Mucosa of descending colon (tissue), 3 donors: ENCODE results near the gene LAPTM4A. TPM values are rescaled to one million over a fixed set of nuclear protein-coding genes. Genes with fewer than 3 reads are reported as not detected.

ENCODE experiments used
- ATAC-seq: fragments of 200-7000 bp; cut with Tn5 transposase; one replicate; pipeline ENCODE4 v1.9.1; 2020; ENCODE audit warnings: mild to moderate bottlenecking, moderate library complexity
- DNase-seq, 3 donors: peaks; one replicate each; pipeline ENCODE4 v3.0.0-alpha.2; 2020
- H3K36me3 ChIP-seq: fragments of 200-600 bp; one replicate; pipeline ENCODE4 v1.8.0; 2021; ENCODE audit warnings: low read depth, mild to moderate bottlenecking
- H3K4me1 ChIP-seq: fragments of 200-600 bp; one replicate; pipeline ENCODE4 v1.8.0; 2021; ENCODE audit warnings: low read depth, mild to moderate bottlenecking
- H3K4me3 ChIP-seq: fragments of 200-600 bp; one replicate; pipeline ENCODE4 v1.8.0; 2021; ENCODE audit warnings: mild to moderate bottlenecking
- H3K9me3 ChIP-seq: fragments of 200-600 bp; one replicate; pipeline ENCODE4 v1.8.0; 2021; ENCODE audit warnings: mild to moderate bottlenecking
- intact Hi-C, 2 donors: fragments of 100-400 bp; cut with DNase I in 1 of 2; cut with micrococcal nuclease in 1 of 2; formaldehyde crosslinking; loops; one replicate each; pipeline versions ENCODE4 v1.11.0 to v1.11.1; 2022; cut with DNase I, micrococcal nuclease
- total RNA-seq, 3 donors: library from RNA; stranded (reverse); fragmentation: NEBNext Ultra II Directional in 2 of 3; extraction: Animal tissue kit (Norgen Biotek cat#: 25700) in 2 of 3; gene quantifications; one replicate each; pipeline versions ENCODE4 v1.2.1 to v1.2.4, GENCODE V29; 2021 to 2023
- TF ChIP-seq, protein P1 (sequence below): fragments of 200-600 bp; IDR thresholded peaks from one replicate; pipeline ENCODE4 v1.8.0; 2022; ENCODE audit warnings: antibody characterized with exemption, mild to moderate bottlenecking
- donor health status: DM: no; HTN: no; CAD: no; lungs with moderate emphysema.
- donor health status: DM: no; HTN: no; CAD: no.
- donor health status: DM: no; HTN: yes; CAD: no.

LAPTM4A gene
- total RNA-seq, 3 donors from 2014 or later: 160 to 210 (median 181) TPM

DNA sequence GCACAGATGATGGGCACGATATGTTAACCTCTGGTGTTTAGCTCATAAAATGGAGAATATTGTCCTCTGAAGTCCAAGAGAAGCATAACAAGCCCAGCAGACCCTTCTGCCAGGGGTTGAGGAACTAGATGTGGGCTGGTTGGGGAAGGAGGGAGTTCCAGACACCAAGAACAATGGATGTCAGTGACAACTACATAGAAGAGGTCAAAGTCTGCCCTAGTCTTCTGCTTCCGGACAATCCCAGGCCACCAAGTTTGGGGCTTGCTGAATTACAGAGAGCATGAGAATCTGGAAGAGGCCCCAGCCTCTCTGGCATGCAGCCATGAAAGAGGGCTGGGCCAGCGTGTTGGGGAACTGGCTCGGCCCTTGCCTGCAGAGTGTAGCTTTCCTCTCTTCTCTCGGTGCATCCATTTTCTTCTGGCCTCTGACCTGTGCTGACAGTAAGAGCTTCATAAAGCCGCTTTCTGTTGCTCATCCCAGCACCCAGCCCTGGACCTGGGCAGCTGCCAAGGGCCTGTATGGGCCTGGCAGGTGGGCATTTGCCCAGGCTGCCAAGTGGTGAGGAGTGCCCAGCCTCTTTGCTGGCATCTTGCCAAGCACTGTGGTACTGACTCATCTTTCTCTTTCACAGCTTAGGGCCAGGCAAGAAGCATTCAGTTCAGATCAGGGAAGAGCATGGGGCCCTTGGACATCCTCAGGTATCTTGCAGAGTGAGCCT lies 14.6 kb upstream of the LAPTM4A start:
- ATAC-seq (peak; percentile 86), DNase-seq (peak; percentile 62 to 80 (median 73))
- H3K36me3 ChIP-seq: no peaks in the 10 kb centered on the region
- TF ChIP-seq, protein P1, sequence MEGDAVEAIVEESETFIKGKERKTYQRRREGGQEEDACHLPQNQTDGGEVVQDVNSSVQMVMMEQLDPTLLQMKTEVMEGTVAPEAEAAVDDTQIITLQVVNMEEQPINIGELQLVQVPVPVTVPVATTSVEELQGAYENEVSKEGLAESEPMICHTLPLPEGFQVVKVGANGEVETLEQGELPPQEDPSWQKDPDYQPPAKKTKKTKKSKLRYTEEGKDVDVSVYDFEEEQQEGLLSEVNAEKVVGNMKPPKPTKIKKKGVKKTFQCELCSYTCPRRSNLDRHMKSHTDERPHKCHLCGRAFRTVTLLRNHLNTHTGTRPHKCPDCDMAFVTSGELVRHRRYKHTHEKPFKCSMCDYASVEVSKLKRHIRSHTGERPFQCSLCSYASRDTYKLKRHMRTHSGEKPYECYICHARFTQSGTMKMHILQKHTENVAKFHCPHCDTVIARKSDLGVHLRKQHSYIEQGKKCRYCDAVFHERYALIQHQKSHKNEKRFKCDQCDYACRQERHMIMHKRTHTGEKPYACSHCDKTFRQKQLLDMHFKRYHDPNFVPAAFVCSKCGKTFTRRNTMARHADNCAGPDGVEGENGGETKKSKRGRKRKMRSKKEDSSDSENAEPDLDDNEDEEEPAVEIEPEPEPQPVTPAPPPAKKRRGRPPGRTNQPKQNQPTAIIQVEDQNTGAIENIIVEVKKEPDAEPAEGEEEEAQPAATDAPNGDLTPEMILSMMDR: no peak
- peaks cover 14% of the 10 kb centered on the region for H3K4me1 ChIP-seq
- intact Hi-C loops: no loop called here
- no peak overlapping the region for H3K4me3 ChIP-seq
- no peaks in the 10 kb centered on the region for H3K9me3 ChIP-seq

DNA sequence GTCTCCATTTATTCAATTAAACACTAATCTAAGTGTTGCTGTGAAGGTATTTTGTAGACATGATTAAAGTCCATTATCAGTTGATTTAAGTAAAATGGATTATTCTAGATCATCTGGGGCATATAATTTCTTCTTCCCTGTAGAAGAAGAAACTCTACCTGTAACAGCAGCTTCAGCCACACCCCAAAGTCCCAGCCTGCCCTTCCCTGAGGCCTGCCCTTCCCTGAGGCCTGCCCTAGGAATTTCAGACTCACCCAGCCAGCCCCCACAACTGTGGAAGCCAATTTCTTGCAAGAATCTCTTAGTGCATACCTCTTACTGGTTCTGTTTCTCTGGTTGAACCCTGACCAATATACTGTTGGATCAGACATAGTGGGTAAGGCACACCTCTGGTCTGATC lies 13.4 kb upstream of the LAPTM4A start:
- peak in 1 of 3 donors; percentile 55 for DNase-seq
- TF ChIP-seq, protein P1: no peak
- intact Hi-C loops: no loop called here
- ATAC-seq: peak; percentile 64
- no peaks in the 10 kb centered on the region for H3K36me3 ChIP-seq
- no peaks in the 10 kb centered on the region for H3K9me3 ChIP-seq
- peaks cover 14% of the 10 kb centered on the region for H3K4me1 ChIP-seq
- H3K4me3 ChIP-seq: no peak overlapping the region

DNA sequence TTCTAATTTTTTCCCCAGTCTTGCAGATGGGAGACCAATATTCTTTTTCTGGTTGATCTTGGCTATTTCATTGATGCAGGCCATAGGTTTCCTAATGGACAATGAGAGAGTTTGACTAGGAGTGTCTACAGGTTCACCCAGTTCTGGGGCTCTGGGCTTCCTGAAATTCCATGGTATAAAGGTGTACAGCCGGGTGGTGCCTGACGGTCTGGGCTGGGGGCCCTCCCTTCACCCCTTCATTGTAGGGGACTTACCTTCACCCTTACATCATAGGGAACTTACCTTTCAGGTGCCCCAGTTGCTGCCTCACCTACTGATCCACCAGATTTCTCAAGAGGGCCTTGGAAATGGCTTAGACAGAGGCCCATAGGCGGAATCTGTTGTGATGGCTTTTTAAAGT lies 13.0 kb upstream of the LAPTM4A start:
- DNase-seq (no peak), ATAC-seq (no peak)
- Histone ChIP-seq H3K4me3 (no peak overlapping the region), H3K9me3 (no peaks in the 10 kb centered on the region), H3K4me1 (peaks cover 14% of the 10 kb centered on the region), H3K36me3 (no peaks in the 10 kb centered on the region)
- TF ChIP-seq, protein P1: no peak
- intact Hi-C loops: no loop called here

DNA sequence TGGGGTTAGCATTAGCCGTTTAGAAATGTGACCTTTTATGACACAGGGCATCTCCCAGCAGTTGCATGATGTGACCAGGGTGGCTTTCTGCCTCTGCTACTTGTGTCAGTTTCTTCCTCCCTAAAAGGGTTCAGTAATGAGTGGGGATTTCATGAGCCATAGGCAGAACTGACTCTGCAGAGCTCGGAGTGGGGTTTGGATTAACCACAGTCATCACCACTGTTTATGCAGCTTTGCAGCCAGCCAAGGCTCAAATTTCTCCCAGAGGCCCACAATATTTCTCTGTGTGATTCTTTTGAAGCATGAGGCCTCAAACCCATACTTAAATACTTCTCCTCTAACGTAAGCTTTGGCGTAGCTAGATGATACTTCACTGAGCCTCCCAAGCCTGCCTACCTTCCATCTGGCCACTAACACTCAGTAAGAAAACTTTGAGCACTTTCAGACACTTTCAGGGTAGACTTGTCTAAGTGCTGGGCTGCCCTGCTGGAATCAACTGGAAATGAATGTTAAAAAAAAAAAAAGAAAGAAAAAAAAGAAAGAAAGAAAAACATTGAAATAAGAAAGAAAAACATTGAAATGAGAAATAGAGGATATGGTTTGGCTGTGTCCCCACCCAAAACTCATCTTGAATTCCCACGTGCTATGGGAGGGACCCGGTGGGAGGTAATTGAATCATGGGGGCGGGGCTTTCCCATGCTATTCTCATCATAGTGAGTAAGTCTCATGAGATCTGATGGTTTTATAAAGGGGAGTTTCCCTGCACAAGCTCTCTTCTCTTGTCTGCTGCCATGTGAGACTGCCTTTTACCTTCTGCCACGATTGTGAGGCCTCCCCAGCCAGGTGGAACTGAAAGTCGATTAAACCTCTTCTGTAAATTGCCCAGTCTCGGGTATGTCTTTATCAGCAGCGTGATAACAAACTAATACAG lies 11.5 kb upstream of the LAPTM4A start:
- TF ChIP-seq, protein P1: no peak
- H3K4me3 ChIP-seq: no peak overlapping the region
- intact Hi-C loops: no loop called here
- peaks cover 14% of the 10 kb centered on the region for H3K4me1 ChIP-seq
- H3K36me3 ChIP-seq: no peaks in the 10 kb centered on the region
- no peak for DNase-seq
- no peaks in the 10 kb centered on the region for H3K9me3 ChIP-seq
- ATAC-seq: no peak

DNA sequence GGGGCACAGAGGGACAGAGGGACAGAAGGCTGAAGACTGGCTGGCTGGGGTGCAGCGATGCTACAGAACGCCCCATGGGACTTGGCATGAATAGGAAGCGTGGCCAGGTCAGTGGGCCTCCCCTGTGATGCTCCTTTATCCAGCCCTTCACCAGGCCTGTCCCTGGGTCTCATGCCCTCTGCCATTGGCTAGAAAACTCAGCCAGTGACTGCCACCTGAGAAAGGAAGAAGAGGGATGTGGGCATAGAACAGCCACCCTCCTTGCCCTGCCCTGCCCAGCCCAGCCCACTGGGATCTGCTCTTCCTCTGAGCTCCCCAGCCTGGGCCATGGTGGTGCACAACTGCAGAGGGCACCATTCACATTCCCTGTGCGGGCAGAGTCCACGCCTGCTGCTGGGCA lies 10.5 kb upstream of the LAPTM4A start:
- Histone ChIP-seq H3K4me3 (no peak overlapping the region), H3K36me3 (no peaks in the 10 kb centered on the region), H3K9me3 (no peaks in the 10 kb centered on the region), H3K4me1 (peaks cover 14% of the 10 kb centered on the region)
- intact Hi-C loops: no loop called here
- TF ChIP-seq, protein P1: no peak
- ATAC-seq (no peak), DNase-seq (no peak)
